HepG2 (cell line): ENCODE data around the gene CD7. TPM values are rescaled to one million over a fixed set of nuclear protein-coding genes. Genes with fewer than 3 reads are reported as not detected.

Experiments used
- CBFB ChIP-seq: sonication (generic); formaldehyde crosslinking; IDR thresholded peaks from 2 replicates; pipeline ENCODE4 v1.4.0; 2020; ENCODE audit warnings: missing genetic modification reagents
- HNRNPK ChIP-seq: fragments of 200-400 bp; formaldehyde crosslinking; IDR thresholded peaks from 2 replicates; pipeline ENCODE4 v1.6.1; 2018; ENCODE audit warnings: low read length, low read depth, moderate library complexity, mild to moderate bottlenecking; ENCODE audit not compliant: poor library complexity, severe bottlenecking
- MED13 ChIP-seq: sonication (generic); formaldehyde crosslinking; IDR thresholded peaks from 2 replicates; pipeline ENCODE4 v1.5.0; 2020; ENCODE audit warnings: missing genetic modification reagents
- MTA3 ChIP-seq: sonication (generic); formaldehyde crosslinking; IDR thresholded peaks from 2 replicates; pipeline ENCODE4 v1.4.0; 2020; ENCODE audit warnings: missing genetic modification reagents
- NBN ChIP-seq: fragments of 450-650 bp; conservative IDR thresholded peaks from 2 replicates; pipeline ENCODE4 v1.6.1; 2017
- NCOR1 ChIP-seq: fragments of 200-600 bp; sonication (generic); IDR thresholded peaks from 2 replicates; pipeline ENCODE4 v1.7.0; 2017; ENCODE audit warnings: antibody characterized with exemption, low read length, borderline replicate concordance
- NFYB ChIP-seq: sonication (generic); formaldehyde crosslinking; IDR thresholded peaks from 2 replicates; pipeline ENCODE4 v1.4.0; 2020; ENCODE audit warnings: missing genetic modification reagents
- NR3C1 ChIP-seq: sonication (generic); formaldehyde crosslinking; IDR thresholded peaks from 2 replicates; pipeline ENCODE4 v1.4.0; 2020; ENCODE audit warnings: missing genetic modification reagents
- ONECUT2 ChIP-seq: sonication (generic); formaldehyde crosslinking; IDR thresholded peaks from 2 replicates; pipeline ENCODE4 v1.4.0; 2020; ENCODE audit warnings: missing genetic modification reagents
- SAFB2 ChIP-seq: sonication (generic); formaldehyde crosslinking; IDR thresholded peaks from 2 replicates; pipeline ENCODE4 v1.5.1; 2020; ENCODE audit warnings: missing genetic modification reagents, low read depth, mild to moderate bottlenecking, borderline replicate concordance
- ZBTB7B ChIP-seq: sonication (generic); formaldehyde crosslinking; IDR thresholded peaks from 2 replicates; pipeline ENCODE4 v1.4.0; 2020; ENCODE audit warnings: missing genetic modification reagents
- ZFP82 ChIP-seq: sonication (generic); formaldehyde crosslinking; IDR thresholded peaks from 2 replicates; pipeline ENCODE4 v1.5.1; 2020; ENCODE audit warnings: mild to moderate bottlenecking, missing genetic modification reagents, borderline replicate concordance
- ZNF253 ChIP-seq: sonication (generic); formaldehyde crosslinking; IDR thresholded peaks from 2 replicates; pipeline ENCODE4 v1.8.0; 2022; ENCODE audit warnings: mild to moderate bottlenecking, missing genetic modification reagents, borderline replicate concordance
- ZNF296 ChIP-seq: sonication (generic); formaldehyde crosslinking; conservative IDR thresholded peaks from 2 replicates; pipeline ENCODE4 v1.5.0; 2020; ENCODE audit warnings: mild to moderate bottlenecking, missing genetic modification reagents
- ZNF607 ChIP-seq: sonication (generic); formaldehyde crosslinking; IDR thresholded peaks from 2 replicates; pipeline ENCODE4 v1.5.1; 2020; ENCODE audit warnings: missing genetic modification reagents, mild to moderate bottlenecking, borderline replicate concordance
- ZNF615 ChIP-seq: sonication (generic); formaldehyde crosslinking; IDR thresholded peaks from 2 replicates; pipeline ENCODE4 v1.5.0; 2020; ENCODE audit warnings: mild to moderate bottlenecking, missing genetic modification reagents, borderline replicate concordance
- polyA plus RNA-seq, 8 experiments: library from polyadenylated mRNA; depleted of rRNA in 3 of 8; stranded (reverse) in 7 of 8; unstranded in 1 of 8; fragments of >200 nt; fragmentation: Illumina TruSeq in 4 of 8; extraction: Trizol in 4 of 8; gene quantifications; 2 replicates each; pipeline versions ENCODE4 v1.2.1 to v1.2.3, GENCODE V29; 2011 to 2016; ENCODE audit warnings: low read depth in 4 of 8, missing spikeins in 1 of 8, mixed read lengths in 1 of 8; ENCODE audit not compliant: insufficient read depth in 1 of 8
- total RNA-seq, 5 experiments: library from RNA; depleted of rRNA; stranded (reverse); fragments of >200 nt; fragmentation: Illumina TruSeq; extraction: Trizol; gene quantifications; 2 replicates each; pipeline ENCODE4 v1.2.3, GENCODE V29; 2016; ENCODE audit warnings: low read depth in 1 of 5
- TF ChIP-seq, protein P1 (sequence below): sonication (generic); formaldehyde crosslinking; IDR thresholded peaks from 2 replicates; pipeline ENCODE4 v1.4.0; 2020; ENCODE audit warnings: missing genetic modification reagents
- TF ChIP-seq, protein P2 (sequence below): sonication (generic); formaldehyde crosslinking; IDR thresholded peaks from 2 replicates; pipeline ENCODE4 v1.4.0; 2020; ENCODE audit warnings: missing genetic modification reagents
- TF ChIP-seq, protein P3 (sequence below): sonication (generic); formaldehyde crosslinking; conservative IDR thresholded peaks from 2 replicates; pipeline ENCODE4 v1.8.0; 2022; ENCODE audit warnings: low read depth, missing genetic modification reagents

Gene CD7
- total and polyA plus RNA-seq, 2 of the 13 experiments (the other 11 are each of a cell fraction or from before 2014, with no cell fraction given): 67.6 to 76.4 TPM

DNA sequence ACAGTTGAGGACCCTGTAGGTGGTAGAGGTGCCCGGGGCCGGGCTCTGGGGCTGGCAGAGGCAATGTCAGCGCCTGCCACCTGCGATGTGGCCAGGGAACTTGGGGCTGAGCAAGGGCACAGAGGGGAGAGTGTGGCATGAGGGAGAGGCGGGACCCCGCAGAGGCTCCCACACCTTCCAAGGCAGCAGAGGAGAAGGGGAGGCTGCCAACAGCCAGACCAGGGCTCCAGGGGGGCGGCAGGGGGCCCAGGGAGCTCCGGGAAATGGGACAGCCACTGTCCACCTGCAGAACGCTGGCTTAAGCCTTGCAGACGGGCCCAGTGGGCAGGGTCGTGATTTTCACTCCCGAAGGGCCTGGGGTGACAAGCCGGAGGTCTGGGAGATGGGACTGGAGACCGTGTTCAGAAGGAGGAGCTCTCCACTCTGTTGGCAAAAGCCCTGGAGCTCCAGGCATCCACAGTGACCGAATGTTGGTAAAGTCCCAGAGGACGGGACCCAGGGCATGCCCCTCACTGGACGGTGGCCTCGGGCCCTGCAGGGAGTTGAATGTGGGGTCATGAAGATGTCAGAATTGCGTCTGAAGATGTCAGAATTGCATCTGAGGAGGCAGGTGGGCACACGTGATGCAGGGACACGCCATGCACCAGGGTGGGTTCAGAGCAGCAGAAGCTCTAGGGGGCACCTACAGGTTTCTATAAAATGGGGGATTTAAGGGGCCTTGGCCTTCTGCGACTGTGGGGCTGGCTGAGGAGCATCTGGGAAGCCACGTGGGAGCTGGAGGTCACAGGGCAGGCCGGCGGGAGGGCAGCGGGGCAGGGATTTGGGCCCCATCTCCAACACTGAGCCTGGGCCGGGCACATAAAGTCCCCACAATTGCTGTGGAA, 18.6 kb downstream of the CD7 start (continued):
- TF ChIP-seq ZNF615 (CRISPR knock-in tag): 0 out of 2 replicates have a peak, but pooled peaks have one; percentile 20
- TF ChIP-seq NBN: no peak
- TF ChIP-seq CBFB (CRISPR knock-in tag): no peak
- 0 out of 2 replicates have a peak, but pooled peaks have one; percentile 14 for TF ChIP-seq ZBTB7B (CRISPR knock-in tag)
- TF ChIP-seq ZNF253: no peak
- no peak for TF ChIP-seq NCOR1
- TF ChIP-seq SAFB2 (CRISPR knock-in tag): peak; percentile 37; the same call in 1 of the 2 replicates
- no peak for TF ChIP-seq NR3C1
- TF ChIP-seq ONECUT2 (CRISPR knock-in tag): no peak
- TF ChIP-seq NFYB (CRISPR knock-in tag): 0 out of 2 replicates have a peak, but pooled peaks have one; percentile 4
- TF ChIP-seq MED13 (CRISPR knock-in tag): no peak
- TF ChIP-seq ZNF296 (CRISPR knock-in tag): 0 out of 2 replicates have a peak, but pooled peaks have one; percentile 15
- no peak for TF ChIP-seq MTA3 (CRISPR knock-in tag)
- TF ChIP-seq ZFP82 (CRISPR knock-in tag): peak; percentile 29; the same call in 1 of the 2 replicates
- TF ChIP-seq, protein P1, sequence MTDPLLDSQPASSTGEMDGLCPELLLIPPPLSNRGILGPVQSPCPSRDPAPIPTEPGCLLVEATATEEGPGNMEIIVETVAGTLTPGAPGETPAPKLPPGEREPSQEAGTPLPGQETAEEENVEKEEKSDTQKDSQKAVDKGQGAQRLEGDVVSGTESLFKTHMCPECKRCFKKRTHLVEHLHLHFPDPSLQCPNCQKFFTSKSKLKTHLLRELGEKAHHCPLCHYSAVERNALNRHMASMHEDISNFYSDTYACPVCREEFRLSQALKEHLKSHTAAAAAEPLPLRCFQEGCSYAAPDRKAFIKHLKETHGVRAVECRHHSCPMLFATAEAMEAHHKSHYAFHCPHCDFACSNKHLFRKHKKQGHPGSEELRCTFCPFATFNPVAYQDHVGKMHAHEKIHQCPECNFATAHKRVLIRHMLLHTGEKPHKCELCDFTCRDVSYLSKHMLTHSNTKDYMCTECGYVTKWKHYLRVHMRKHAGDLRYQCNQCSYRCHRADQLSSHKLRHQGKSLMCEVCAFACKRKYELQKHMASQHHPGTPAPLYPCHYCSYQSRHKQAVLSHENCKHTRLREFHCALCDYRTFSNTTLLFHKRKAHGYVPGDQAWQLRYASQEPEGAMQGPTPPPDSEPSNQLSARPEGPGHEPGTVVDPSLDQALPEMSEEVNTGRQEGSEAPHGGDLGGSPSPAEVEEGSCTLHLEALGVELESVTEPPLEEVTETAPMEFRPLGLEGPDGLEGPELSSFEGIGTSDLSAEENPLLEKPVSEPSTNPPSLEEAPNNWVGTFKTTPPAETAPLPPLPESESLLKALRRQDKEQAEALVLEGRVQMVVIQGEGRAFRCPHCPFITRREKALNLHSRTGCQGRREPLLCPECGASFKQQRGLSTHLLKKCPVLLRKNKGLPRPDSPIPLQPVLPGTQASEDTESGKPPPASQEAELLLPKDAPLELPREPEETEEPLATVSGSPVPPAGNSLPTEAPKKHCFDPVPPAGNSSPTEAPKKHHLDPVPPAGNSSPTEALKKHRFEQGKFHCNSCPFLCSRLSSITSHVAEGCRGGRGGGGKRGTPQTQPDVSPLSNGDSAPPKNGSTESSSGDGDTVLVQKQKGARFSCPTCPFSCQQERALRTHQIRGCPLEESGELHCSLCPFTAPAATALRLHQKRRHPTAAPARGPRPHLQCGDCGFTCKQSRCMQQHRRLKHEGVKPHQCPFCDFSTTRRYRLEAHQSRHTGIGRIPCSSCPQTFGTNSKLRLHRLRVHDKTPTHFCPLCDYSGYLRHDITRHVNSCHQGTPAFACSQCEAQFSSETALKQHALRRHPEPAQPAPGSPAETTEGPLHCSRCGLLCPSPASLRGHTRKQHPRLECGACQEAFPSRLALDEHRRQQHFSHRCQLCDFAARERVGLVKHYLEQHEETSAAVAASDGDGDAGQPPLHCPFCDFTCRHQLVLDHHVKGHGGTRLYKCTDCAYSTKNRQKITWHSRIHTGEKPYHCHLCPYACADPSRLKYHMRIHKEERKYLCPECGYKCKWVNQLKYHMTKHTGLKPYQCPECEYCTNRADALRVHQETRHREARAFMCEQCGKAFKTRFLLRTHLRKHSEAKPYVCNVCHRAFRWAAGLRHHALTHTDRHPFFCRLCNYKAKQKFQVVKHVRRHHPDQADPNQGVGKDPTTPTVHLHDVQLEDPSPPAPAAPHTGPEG (CRISPR knock-in tag): 0 out of 2 replicates have a peak, but pooled peaks have one; percentile 3
- TF ChIP-seq, protein P2, sequence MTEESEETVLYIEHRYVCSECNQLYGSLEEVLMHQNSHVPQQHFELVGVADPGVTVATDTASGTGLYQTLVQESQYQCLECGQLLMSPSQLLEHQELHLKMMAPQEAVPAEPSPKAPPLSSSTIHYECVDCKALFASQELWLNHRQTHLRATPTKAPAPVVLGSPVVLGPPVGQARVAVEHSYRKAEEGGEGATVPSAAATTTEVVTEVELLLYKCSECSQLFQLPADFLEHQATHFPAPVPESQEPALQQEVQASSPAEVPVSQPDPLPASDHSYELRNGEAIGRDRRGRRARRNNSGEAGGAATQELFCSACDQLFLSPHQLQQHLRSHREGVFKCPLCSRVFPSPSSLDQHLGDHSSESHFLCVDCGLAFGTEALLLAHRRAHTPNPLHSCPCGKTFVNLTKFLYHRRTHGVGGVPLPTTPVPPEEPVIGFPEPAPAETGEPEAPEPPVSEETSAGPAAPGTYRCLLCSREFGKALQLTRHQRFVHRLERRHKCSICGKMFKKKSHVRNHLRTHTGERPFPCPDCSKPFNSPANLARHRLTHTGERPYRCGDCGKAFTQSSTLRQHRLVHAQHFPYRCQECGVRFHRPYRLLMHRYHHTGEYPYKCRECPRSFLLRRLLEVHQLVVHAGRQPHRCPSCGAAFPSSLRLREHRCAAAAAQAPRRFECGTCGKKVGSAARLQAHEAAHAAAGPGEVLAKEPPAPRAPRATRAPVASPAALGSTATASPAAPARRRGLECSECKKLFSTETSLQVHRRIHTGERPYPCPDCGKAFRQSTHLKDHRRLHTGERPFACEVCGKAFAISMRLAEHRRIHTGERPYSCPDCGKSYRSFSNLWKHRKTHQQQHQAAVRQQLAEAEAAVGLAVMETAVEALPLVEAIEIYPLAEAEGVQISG (CRISPR knock-in tag): no peak; the same call in 1 of the 2 replicates
- TF ChIP-seq HNRNPK: no peak
- TF ChIP-seq ZNF607 (CRISPR knock-in tag): peak; percentile 33; the same call in 1 of the 2 replicates
- TF ChIP-seq, protein P3, sequence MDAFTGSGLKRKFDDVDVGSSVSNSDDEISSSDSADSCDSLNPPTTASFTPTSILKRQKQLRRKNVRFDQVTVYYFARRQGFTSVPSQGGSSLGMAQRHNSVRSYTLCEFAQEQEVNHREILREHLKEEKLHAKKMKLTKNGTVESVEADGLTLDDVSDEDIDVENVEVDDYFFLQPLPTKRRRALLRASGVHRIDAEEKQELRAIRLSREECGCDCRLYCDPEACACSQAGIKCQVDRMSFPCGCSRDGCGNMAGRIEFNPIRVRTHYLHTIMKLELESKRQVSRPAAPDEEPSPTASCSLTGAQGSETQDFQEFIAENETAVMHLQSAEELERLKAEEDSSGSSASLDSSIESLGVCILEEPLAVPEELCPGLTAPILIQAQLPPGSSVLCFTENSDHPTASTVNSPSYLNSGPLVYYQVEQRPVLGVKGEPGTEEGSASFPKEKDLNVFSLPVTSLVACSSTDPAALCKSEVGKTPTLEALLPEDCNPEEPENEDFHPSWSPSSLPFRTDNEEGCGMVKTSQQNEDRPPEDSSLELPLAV (CRISPR knock-in tag): no peak
